GM20000 (cell line): ENCODE results near the gene TCIRG1.

Experiments
- DNase-seq: peaks from one replicate; pipeline ENCODE4 v3.0.0; 2012; ENCODE audit warnings: low spot score
- TF ChIP-seq, protein P1 (sequence below): IDR thresholded peaks from 2 replicates; pipeline ENCODE4 v1.5.1; 2012; ENCODE audit warnings: mild to moderate bottlenecking, control low read depth; ENCODE audit errors: extremely low read depth, missing control alignments

The TCIRG1 gene

DNA sequence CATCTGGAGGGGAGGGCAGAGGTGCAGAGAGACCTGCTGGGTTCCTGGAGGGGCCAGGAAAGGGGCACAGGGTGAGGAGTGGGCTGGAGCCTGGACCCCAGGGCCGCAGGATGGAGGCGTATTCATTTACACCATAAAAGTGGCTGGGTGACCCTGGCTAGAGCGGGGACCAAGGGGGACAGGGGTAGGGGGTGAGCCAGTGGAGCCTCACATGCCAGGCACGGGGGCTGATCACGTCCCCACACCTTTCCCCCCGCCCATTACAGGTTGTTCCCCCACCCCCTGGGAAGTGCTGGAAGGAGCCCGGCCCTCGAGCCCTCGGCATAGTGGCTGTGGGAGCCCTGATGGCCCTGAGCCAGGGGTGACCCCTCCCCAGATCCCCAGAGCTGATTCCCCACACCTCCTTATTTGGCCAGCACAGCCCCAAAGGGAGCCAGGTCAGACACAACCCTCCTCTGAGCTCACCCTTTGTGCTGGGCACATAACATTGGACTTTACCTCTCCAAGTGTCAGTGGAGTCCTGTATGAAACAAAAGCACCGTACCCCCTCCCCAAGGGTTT is 781 bp downstream of the TCIRG1 start:
- DNase-seq = peak; percentile 57

DNA sequence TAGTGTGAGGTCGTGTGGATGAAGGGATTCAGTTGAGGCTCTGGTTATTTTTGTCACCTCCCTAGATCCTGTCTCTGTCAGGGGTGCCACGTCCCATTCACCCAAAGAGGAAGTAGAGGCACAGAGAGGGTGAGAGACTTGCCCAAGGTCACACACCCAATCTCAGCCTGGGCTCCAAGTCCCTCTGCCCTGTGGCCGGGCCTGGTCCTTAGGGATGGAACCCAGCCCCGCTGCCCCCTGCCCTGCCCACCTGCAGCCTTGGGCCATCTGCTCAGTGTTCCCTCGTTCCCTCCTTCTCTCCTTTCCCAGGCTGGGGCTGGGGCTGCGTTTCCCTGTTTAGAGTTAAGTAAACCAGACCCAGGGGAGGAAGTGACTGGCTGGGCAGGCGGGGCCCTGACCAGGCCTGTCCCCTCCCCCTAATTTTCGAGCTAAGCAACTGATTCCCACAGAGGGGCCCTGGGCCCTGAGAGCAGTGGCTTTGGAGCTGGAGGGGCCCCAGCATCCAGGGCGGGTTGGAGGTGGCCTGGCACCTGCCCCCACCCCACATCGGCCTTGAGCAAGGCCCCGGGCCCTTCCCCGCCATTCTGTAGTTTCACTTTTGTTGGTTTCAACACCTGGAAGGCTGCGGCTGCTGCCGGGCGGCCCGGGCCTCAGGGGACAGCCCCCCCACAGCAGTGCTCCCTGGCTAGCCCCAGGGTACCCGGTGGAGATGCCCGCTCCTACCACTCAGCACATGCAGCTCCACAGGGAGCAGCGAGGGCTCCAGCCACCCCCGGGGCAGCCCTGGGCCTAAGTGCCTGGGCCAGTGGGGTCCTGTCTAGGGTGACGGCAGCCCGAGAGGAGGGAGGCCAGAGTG is 1.5 kb downstream of the TCIRG1 start:
- peak; percentile 92 for DNase-seq
- TF ChIP-seq, protein P1, sequence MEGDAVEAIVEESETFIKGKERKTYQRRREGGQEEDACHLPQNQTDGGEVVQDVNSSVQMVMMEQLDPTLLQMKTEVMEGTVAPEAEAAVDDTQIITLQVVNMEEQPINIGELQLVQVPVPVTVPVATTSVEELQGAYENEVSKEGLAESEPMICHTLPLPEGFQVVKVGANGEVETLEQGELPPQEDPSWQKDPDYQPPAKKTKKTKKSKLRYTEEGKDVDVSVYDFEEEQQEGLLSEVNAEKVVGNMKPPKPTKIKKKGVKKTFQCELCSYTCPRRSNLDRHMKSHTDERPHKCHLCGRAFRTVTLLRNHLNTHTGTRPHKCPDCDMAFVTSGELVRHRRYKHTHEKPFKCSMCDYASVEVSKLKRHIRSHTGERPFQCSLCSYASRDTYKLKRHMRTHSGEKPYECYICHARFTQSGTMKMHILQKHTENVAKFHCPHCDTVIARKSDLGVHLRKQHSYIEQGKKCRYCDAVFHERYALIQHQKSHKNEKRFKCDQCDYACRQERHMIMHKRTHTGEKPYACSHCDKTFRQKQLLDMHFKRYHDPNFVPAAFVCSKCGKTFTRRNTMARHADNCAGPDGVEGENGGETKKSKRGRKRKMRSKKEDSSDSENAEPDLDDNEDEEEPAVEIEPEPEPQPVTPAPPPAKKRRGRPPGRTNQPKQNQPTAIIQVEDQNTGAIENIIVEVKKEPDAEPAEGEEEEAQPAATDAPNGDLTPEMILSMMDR = no peak

More for the DNA sequence above, 781 bp downstream of the TCIRG1 start:
- TF ChIP-seq, protein P1 = no peak

DNA sequence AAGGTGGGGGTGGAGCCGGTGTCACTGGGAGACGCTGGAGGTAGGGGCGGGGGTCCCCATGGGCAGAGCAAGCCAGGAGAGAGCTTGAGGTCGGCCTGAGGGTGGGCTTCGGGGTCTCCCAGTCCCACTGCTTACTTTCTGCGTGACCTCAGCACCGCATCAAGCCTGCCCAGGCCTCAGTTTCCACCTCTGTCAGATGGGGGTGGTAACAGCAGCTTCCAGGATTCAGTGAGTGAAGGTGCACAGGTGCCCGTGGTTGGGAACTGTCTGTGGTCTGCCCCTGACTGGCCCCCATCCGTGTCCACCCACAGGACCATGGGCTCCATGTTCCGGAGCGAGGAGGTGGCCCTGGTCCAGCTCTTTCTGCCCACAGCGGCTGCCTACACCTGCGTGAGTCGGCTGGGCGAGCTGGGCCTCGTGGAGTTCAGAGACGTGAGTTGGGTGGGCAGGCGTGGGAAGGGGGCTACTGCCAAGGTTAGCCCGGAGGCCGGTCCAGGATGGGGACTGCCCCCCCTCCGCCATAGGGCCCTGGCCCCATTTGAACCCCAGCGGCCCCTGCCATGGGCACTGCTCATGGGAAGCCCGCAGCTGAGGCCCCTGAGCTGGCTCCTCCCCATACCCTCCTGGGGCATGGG is 2.2 kb downstream of the TCIRG1 start:
- TF ChIP-seq, protein P1 = no peak
- no peak for DNase-seq

DNA sequence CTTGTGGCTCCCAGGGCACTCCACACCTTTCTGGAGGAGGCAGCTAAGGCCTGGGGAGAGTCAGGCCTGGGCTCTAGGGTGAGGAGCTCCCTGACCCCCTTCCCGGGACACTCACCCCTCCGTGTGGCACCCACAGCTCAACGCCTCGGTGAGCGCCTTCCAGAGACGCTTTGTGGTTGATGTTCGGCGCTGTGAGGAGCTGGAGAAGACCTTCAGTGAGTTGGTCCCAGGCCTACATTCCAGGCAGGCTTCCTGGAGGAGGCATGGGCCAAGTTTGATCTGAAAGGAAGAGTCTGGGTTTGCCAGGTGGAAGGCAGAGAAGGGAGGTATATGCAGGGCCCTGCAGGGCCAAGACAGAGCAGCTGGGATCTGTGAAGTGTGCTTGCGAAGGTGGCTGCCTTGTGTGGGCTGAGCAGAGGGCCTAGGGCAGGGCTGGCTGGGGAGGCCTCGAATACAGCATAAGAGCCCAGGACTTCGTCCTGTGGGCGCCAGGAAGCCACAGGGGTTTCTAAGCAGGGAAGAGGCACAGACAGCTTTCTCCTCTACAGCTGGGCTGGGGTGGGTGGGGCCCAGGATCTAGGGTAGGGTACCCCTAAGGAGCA is 2.9 kb downstream of the TCIRG1 start:
- TF ChIP-seq, protein P1 = no peak
- no peak for DNase-seq

DNA sequence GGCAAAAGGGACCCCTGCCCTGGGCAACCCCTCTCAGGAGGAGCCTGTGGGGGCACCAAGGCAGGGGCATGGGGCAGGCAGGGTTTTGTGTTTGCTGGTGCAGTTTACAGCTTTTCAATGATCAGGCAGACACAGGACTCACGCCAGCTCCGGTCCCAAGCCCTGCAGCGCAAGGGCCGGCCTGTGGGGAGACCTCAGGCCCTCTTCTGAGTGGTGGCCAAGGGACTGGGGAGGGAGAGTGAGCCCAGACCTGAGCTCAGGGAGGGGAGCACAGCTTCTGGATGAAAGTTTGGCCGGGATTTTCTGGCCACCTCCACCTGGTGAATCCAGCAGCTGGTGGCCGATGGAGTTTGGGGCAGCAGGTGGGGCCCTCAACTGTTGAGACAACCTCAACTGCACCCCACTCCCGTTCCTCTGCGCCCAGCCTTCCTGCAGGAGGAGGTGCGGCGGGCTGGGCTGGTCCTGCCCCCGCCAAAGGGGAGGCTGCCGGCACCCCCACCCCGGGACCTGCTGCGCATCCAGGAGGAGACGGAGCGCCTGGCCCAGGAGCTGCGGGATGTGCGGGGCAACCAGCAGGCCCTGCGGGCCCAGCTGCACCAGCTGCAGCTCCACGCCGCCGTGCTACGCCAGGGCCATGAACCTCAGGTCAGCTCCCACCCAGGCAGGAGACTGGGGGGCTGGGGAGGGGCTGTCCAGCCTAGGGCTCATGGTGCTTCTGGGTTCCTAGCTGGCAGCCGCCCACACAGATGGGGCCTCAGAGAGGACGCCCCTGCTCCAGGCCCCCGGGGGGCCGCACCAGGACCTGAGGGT is 3.6 kb downstream of the TCIRG1 start:
- TF ChIP-seq, protein P1 = no peak
- no peak for DNase-seq

DNA sequence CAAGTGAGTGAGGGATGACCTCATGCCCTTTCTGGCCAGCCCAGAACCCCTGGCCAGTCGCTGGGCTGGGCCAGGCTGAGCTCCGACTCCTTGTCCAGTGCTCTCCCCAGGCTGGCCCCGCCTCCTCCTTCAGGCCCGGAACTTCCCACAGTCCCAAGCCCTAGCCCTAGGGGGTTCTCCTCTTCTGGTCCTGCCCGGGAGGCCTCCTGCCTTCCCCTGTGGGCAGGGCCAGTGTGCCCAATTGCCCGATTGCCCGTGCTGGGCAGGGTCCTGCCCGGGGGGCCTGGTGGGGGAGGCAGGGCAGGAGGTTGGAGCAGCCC is 4.2 kb downstream of the TCIRG1 start:
- DNase-seq = peak; percentile 20
- TF ChIP-seq, protein P1 = no peak
